B cell (primary cell): ENCODE measurements around the gene ADAMTS17.

Experiments used
- CTCF ChIP-seq: fragments of 200-600 bp; IDR thresholded peaks from one replicate; pipeline ENCODE4 v1.8.0; 2022; ENCODE audit warnings: antibody characterized with exemption, mild to moderate bottlenecking
- EZH2 ChIP-seq: IDR thresholded peaks from 2 replicates; pipeline ENCODE4 v1.6.1; 2012; ENCODE audit warnings: borderline replicate concordance, low read depth, mild to moderate bottlenecking, moderate library complexity, low read length; ENCODE audit not compliant: insufficient read depth, poor library complexity, severe bottlenecking

- TF ChIP-seq CTCF: no peak
- no peak for TF ChIP-seq EZH2
Measured at GRCh38 chr15:99998661-99999101, 343.1 kb downstream of the ADAMTS17 start.
